HepG2 (cell line): ENCODE measurements around the gene SLC2A11. TPM values are rescaled to one million over a fixed set of nuclear protein-coding genes. Genes with fewer than 3 reads are reported as not detected.
"Not testable (repeated sequence)": the region's sequence is repeated elsewhere in the genome, so short reads cannot be mapped to it uniquely, and the experiment has no call there.

Source experiments
- ATAC-seq: fragments of 200-7000 bp; cut with Tn5 transposase; 3 replicates; pipeline ENCODE4 v1.9.1; 2020; ENCODE audit warnings: mild to moderate bottlenecking, moderate library complexity
- BruUV-seq: library from RNA; stranded (reverse); fragments of 400-500 nt; replicated peaks from 2 replicates; lab custom pipeline; 2021; lab: Mats Ljungman, UMichigan
- CTCF ChIA-PET: fragments of 300-600 bp; formaldehyde crosslinking; extraction: SDS; loops from one replicate; lab custom pipeline; 2021; ENCODE audit warnings: low total read pairs, inconsistent platforms, low intra/inter-chr PET ratio; lab: Yijun Ruan, JAX
- POLR2A ChIA-PET: fragments of 350-600 bp; sonication (Branson Sonifier 250); formaldehyde crosslinking; loops from one replicate; lab custom pipeline; 2020; ENCODE audit warnings: antibody characterized with exemption, inconsistent platforms; lab: Yijun Ruan, JAX
- DNase-seq: peaks from one replicate; pipeline ENCODE4 v3.0.0-alpha.2; 2015; ENCODE audit warnings: low spot score
- FAIRE-seq: peaks from 3 replicates; lab custom pipeline; 2011; peaks lifted over from hg19 to GRCh38; lab: Jason Lieb, UNC
- H2AFZ ChIP-seq: one replicate; pipeline ENCODE4 v1.6.1; 2011; ENCODE audit warnings: low read length, inconsistent platforms
- H3K27ac ChIP-seq: fragments of 300-600 bp; 3 replicates; pipeline ENCODE4 v1.8.0; 2011; ENCODE audit warnings: mixed run types, mild to moderate bottlenecking, mixed read lengths, low read length, inconsistent platforms; ENCODE audit not compliant: insufficient read depth; ENCODE audit errors: extremely low read length
- H3K27me3 ChIP-seq, 2 experiments: fragments of 200-600 bp in 1 of 2; 2 replicates in 1 of 2; 3 replicates in 1 of 2; pipeline versions ENCODE4 v1.6.0 to v1.8.0; 2011; ENCODE audit warnings: low read length in 2 of 2, mild to moderate bottlenecking in 2 of 2, moderate library complexity in 2 of 2, inconsistent platforms in 1 of 2; ENCODE audit not compliant: insufficient read depth in 2 of 2, control insufficient read depth in 1 of 2
- H3K36me3 ChIP-seq, 2 experiments: fragments of 200-600 bp in 1 of 2; replicated peaks in 1 of 2; 2 replicates in 1 of 2; 3 replicates in 1 of 2; pipeline versions ENCODE4 v1.5.1 to v1.8.0; 2011; ENCODE audit warnings: low read length in 2 of 2, inconsistent platforms in 1 of 2; ENCODE audit not compliant: insufficient read depth in 2 of 2, control insufficient read depth in 1 of 2
- H3K4me1 ChIP-seq: 2 replicates; pipeline ENCODE4 v1.5.1; 2012; ENCODE audit warnings: low read length, inconsistent platforms; ENCODE audit not compliant: insufficient read depth
- H3K4me2 ChIP-seq: 2 replicates; pipeline ENCODE4 v1.6.0; 2011; ENCODE audit warnings: low read depth, low read length, inconsistent platforms
- H3K4me3 ChIP-seq, 3 experiments: fragments of 200-600 bp in 1 of 3; sonication (generic), shearing (Covaris generic) in 1 of 3; replicated peaks in 1 of 3; 2 replicates each; pipeline ENCODE4 v1.5.1; 2011 to 2016; ENCODE audit warnings: low read length in 3 of 3, inconsistent platforms in 2 of 3, low read depth in 2 of 3, mild to moderate bottlenecking in 2 of 3, control low read depth in 1 of 3, mixed read lengths in 1 of 3; ENCODE audit not compliant: insufficient read depth in 1 of 3
- H3K79me2 ChIP-seq: one replicate; pipeline ENCODE4 v1.6.1; 2011; ENCODE audit warnings: low read length, inconsistent platforms; ENCODE audit not compliant: insufficient read depth
- H3K9ac ChIP-seq: 2 replicates; pipeline ENCODE4 v1.6.0; 2011; ENCODE audit warnings: mild to moderate bottlenecking, low read depth, low read length, inconsistent platforms; ENCODE audit not compliant: insufficient read depth
- H3K9me3 ChIP-seq: 2 replicates; pipeline ENCODE4 v1.5.1; 2012; ENCODE audit warnings: mild to moderate bottlenecking, low read length
- H4K20me1 ChIP-seq: 2 replicates; pipeline ENCODE4 v1.6.0; 2011; ENCODE audit warnings: inconsistent platforms, mild to moderate bottlenecking, low read length, moderate library complexity; ENCODE audit not compliant: insufficient read depth
- BRCA1 ChIP-seq: sonication (generic); formaldehyde crosslinking; IDR thresholded peaks from 2 replicates; pipeline ENCODE4 v1.4.0; 2020; ENCODE audit warnings: missing genetic modification reagents
- POLR2A ChIP-seq, 2 experiments: IDR thresholded peaks; 2 replicates each; pipeline ENCODE4 v1.6.1; 2011; ENCODE audit warnings: low read depth in 2 of 2, low read length in 2 of 2, mild to moderate bottlenecking in 1 of 2, moderate library complexity in 1 of 2; ENCODE audit not compliant: insufficient read depth in 1 of 2
- POLR2G ChIP-seq: fragments of 200-400 bp; formaldehyde crosslinking; IDR thresholded peaks from 2 replicates; pipeline ENCODE4 v1.6.1; 2018; ENCODE audit warnings: mild to moderate bottlenecking, low read depth, low read length, moderate library complexity
- RBM22 ChIP-seq: fragments of 200-400 bp; formaldehyde crosslinking; optimal IDR thresholded peaks from 2 replicates; pipeline ENCODE3; 2017; ENCODE audit warnings: mild to moderate bottlenecking, low read length, moderate library complexity
- ZNF441 ChIP-seq: sonication (generic); formaldehyde crosslinking; IDR thresholded peaks from 2 replicates; pipeline ENCODE4 v1.7.0; 2021; ENCODE audit warnings: missing genetic modification reagents, borderline replicate concordance
- ZNF761 ChIP-seq: sonication (generic); formaldehyde crosslinking; conservative IDR thresholded peaks from 2 replicates; pipeline ENCODE4 v1.4.0; 2020; ENCODE audit warnings: mild to moderate bottlenecking, missing genetic modification reagents
- ZNF816 ChIP-seq: sonication (generic); formaldehyde crosslinking; IDR thresholded peaks from 2 replicates; pipeline ENCODE4 v1.8.0; 2022; ENCODE audit warnings: missing genetic modification reagents, mild to moderate bottlenecking, borderline replicate concordance
- WGBS: methylation state at CpG from one replicate; pipeline ENCODE4 v1.1.6; 2017; ENCODE audit warnings: low lambda C conversion rate; 5-methylcytosine and 5-hydroxymethylcytosine counted together
- in situ Hi-C: cut with HindIII; loops from 2 replicates; pipeline ENCODE4 v1.10.0; 2017; ENCODE audit warnings: low pct_unique_long_range_greater_than_20kb; ENCODE audit not compliant: extremely low pct_ligation_motif_present
- intact Hi-C: fragments of 100-400 bp; cut with micrococcal nuclease; formaldehyde crosslinking; loops from one replicate; pipeline ENCODE4 v1.10.0; 2022; ENCODE audit not compliant: unreplicated experiment
- polyA plus RNA-seq, 8 experiments: library from polyadenylated mRNA; depleted of rRNA in 3 of 8; stranded (reverse) in 7 of 8; unstranded in 1 of 8; fragments of >200 nt; fragmentation: Illumina TruSeq in 4 of 8; extraction: Trizol in 4 of 8; gene quantifications; 2 replicates each; pipeline versions ENCODE4 v1.2.1 to v1.2.3, GENCODE V29; 2011 to 2016; ENCODE audit warnings: low read depth in 4 of 8, missing spikeins in 1 of 8, mixed read lengths in 1 of 8; ENCODE audit not compliant: insufficient read depth in 1 of 8
- total RNA-seq, 5 experiments: library from RNA; depleted of rRNA; stranded (reverse); fragments of >200 nt; fragmentation: Illumina TruSeq; extraction: Trizol; gene quantifications; 2 replicates each; pipeline ENCODE4 v1.2.3, GENCODE V29; 2016; ENCODE audit warnings: low read depth in 1 of 5

The SLC2A11 gene
- total and polyA plus RNA-seq, 2 of the 13 experiments (the other 11 are each of a cell fraction or from before 2014, with no cell fraction given): 15.2 to 15.4 TPM

DNA sequence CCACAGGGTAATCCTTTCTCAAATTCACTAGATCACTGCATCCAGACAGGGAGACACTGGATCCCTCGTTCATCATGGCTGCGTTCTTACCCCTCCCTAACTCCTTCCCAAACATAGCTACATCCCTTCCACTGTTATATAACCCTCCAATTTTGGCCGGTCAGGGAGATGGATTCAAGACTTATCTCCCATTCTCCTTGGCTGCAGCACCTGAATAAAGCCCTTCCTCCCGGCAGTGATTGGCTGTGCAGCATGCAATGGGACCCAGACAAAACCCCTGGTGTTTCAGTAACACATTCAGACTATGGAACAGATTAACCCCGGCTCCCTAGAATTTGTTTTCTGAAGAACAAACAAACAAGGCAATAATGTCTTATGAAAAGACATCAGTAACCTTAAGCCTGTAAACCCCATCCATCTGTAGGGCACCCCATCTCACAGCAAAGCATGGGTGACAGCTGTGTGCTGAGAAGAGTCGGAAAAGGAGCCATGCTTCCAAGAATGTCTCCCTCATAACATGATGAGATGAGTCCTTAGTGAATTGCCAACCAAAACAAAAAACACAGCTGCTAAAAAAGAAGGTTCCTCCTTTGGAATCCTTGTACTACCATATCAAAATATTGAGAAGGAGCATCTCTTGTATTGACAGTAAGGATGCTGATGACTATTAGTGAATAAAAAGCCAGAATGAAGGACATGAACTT, 41.5 kb downstream of the SLC2A11 start:
- WGBS: 95% methylated on average over 6 of the region's 6 CpGs
- intact Hi-C loops (no loop called here), in situ Hi-C loops (no loop called here)
- Histone ChIP-seq H2AFZ (no peak overlapping the region), H3K79me2 (peaks cover 16% of the 10 kb centered on the region), H3K9ac (no peak overlapping the region), H3K27ac (no peak overlapping the region), H3K27me3 (no peaks in the 10 kb centered on the region), H3K9me3 (no peaks in the 10 kb centered on the region), H3K36me3 (peaks cover 5 to 17% of the 10 kb centered on the region in 2 experiments; a peak in 4 of 5 replicates), H4K20me1 (peaks cover 14% of the 10 kb centered on the region; the same call in 1 of the 2 replicates), H3K4me1 (peaks cover 46% of the 10 kb centered on the region), H3K4me2 (no peak overlapping the region), H3K4me3 (no peak overlapping the region)
- ChIA-PET CTCF (no interaction called here), POLR2A (interaction anchor here (4.3 kb wide), 1 partner anchor 14 kb away, joined by 23 read pairs; no protein-coding TSS in a partner anchor)
- ATAC-seq (no peak), FAIRE-seq (no peak), DNase-seq (no peak)
- BruUV-seq: no TSS peak
- TF ChIP-seq POLR2A (IDR thresholded peaks at IDR 0.05; ENCODE audit: insufficient read depth in 1 of 2, low read depth in 2 of 2, low read length in 2 of 2) (peak in 1 of 2 experiments; percentile 16; a peak in 2 of 4 replicates), BRCA1 (CRISPR knock-in tag) (no peak), ZNF441 (CRISPR knock-in tag) (peak; percentile 78; the same call in 1 of the 2 replicates), POLR2G (peak; percentile 49; the same call in 1 of the 2 replicates), RBM22 (peak; percentile 41), ZNF816 (no peak)

- H3K27ac ChIP-seq, DNase-seq, ATAC-seq, H3K4me2 ChIP-seq, POLR2A ChIA-PET, H3K27me3 ChIP-seq, intact Hi-C loops, BruUV-seq, H3K9me3 ChIP-seq, H3K4me3 ChIP-seq, in situ Hi-C loops: not testable (repeated sequence)
- peaks cover 11% of the 10 kb centered on the region for H3K79me2 ChIP-seq
- H3K36me3 ChIP-seq: peaks cover 5 to 17% of the 10 kb centered on the region in 2 experiments; a peak in 4 of 5 replicates
- peaks cover 46% of the 10 kb centered on the region for H3K4me1 ChIP-seq
- 95% methylated on average over 4 of the region's 4 CpGs for WGBS
- H4K20me1 ChIP-seq: peaks cover 14% of the 10 kb centered on the region; the same call in 1 of the 2 replicates
- peak; percentile 99 for TF ChIP-seq ZNF761 (CRISPR knock-in tag)
- TF ChIP-seq, all 625 proteins: peak for 1; not testable (repeated sequence) for 624
- FAIRE-seq, H2AFZ ChIP-seq, H3K9ac ChIP-seq, CTCF ChIA-PET: not testable (repeated sequence)
These were observed 42.6 kb downstream of the SLC2A11 start for GRCh38 chr22:23900227-23900626.
